ENCODE data around the gene IMPA2.

GRCh38 chr18:11995445-11996189 lies 14.3 kb downstream of the IMPA2 start:
- TF ChIP-seq POLR2A (IDR thresholded peaks at IDR 0.05; ENCODE audit: low read length), result no peak
- TF ChIP-seq GATA1 (IDR thresholded peaks at IDR 0.05; ENCODE audit: low read depth, low read length), result no peak
